ENCODE data around the gene TAS2R31. TPM values are rescaled to one million over a fixed set of nuclear protein-coding genes. Genes with fewer than 3 reads are reported as not detected.

The TAS2R31 gene
- total RNA-seq, 1 experiment from 2014 or later, result 1.7 TPM

DNA sequence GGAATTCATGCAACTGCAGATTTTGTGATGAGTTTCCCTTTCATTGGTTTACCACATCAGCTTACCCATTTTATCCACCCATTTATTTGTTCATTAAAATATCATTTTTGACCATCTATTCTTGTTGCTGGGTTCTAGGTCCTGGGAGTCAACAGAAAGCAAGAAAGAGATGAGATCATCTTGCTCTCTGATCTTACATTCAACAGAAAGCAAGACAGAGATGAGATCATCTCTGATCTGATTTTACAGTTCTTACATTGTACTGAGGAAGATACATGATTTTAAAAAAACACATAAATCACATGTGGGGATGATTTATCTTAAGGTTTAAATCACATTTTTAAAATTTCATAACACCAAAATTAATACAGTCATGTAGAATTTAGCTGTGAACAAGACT is 28.6 kb upstream of the TAS2R31 start:
- no peak overlapping the region for H3K27ac Mint-ChIP-seq
- no peak overlapping the region for H4K91ac ChIP-seq (ENCODE audit: insufficient read length, low read depth, low read length)
- no peak overlapping the region for H4K8ac ChIP-seq (replicated peaks; ENCODE audit: insufficient read length, low read depth, low read length)
- no peak overlapping the region for H3K14ac ChIP-seq (ENCODE audit: insufficient read depth, low read length)
- H3K23ac ChIP-seq (ENCODE audit: insufficient read length, low read depth, low read length), result no peak overlapping the region
- H3K27me3 Mint-ChIP-seq (ENCODE audit: low read depth), result no peaks in the 10 kb centered on the region
- no peak overlapping the region for H2BK120ac ChIP-seq (ENCODE audit: low read depth, low read length, poor library complexity, severe bottlenecking)
- H3K27ac ChIP-seq (ENCODE audit: insufficient read length, low read depth, low read length), result no peak overlapping the region
- H3K4me3 Mint-ChIP-seq, result no peak overlapping the region
- no peak overlapping the region for H3T11ph ChIP-seq (ENCODE audit: low read length)
- H2BK5ac ChIP-seq (ENCODE audit: insufficient read length, low read length), result no peak overlapping the region
- no peak overlapping the region for H3K4me2 ChIP-seq (ENCODE audit: insufficient read depth, insufficient read length, low read length)
- DNase-seq, result no peak
- TF ChIP-seq, protein P1, sequence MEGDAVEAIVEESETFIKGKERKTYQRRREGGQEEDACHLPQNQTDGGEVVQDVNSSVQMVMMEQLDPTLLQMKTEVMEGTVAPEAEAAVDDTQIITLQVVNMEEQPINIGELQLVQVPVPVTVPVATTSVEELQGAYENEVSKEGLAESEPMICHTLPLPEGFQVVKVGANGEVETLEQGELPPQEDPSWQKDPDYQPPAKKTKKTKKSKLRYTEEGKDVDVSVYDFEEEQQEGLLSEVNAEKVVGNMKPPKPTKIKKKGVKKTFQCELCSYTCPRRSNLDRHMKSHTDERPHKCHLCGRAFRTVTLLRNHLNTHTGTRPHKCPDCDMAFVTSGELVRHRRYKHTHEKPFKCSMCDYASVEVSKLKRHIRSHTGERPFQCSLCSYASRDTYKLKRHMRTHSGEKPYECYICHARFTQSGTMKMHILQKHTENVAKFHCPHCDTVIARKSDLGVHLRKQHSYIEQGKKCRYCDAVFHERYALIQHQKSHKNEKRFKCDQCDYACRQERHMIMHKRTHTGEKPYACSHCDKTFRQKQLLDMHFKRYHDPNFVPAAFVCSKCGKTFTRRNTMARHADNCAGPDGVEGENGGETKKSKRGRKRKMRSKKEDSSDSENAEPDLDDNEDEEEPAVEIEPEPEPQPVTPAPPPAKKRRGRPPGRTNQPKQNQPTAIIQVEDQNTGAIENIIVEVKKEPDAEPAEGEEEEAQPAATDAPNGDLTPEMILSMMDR (conservative IDR thresholded peaks at IDR 0.05), result no peak
- no peak overlapping the region for H2AFZ ChIP-seq (ENCODE audit: low read length)
- H3K18ac ChIP-seq (ENCODE audit: insufficient read length, low read depth, low read length), result no peak overlapping the region
- no peak overlapping the region for H3K4ac ChIP-seq (ENCODE audit: low read depth, low read length)
- no peaks in the 10 kb centered on the region for H3K79me2 ChIP-seq (ENCODE audit: insufficient read depth, low read length)
- H2BK15ac ChIP-seq (ENCODE audit: low read depth, low read length), result no peak overlapping the region
- no peak overlapping the region for H2AK5ac ChIP-seq (ENCODE audit: insufficient read length, low read length)
- H4K20me1 ChIP-seq (ENCODE audit: control insufficient read depth, insufficient read depth, insufficient read length), result no peaks in the 10 kb centered on the region
- H3K23me2 ChIP-seq (ENCODE audit: insufficient read length, low read depth, low read length, poor library complexity, severe bottlenecking), result no peaks in the 10 kb centered on the region
- H3K9me3 Mint-ChIP-seq, result no peaks in the 10 kb centered on the region
- peaks cover 4 to 6% of the 10 kb centered on the region in 2 experiments; a peak in 1 of 4 replicates for H3K4me1 Mint-ChIP-seq
- no peaks in the 10 kb centered on the region for H3K4me1 ChIP-seq (ENCODE audit: insufficient read depth, low read length)
- no peak overlapping the region for H3K56ac ChIP-seq (ENCODE audit: insufficient read length, low read depth, low read length)
- no peak overlapping the region for H4K5ac ChIP-seq (ENCODE audit: insufficient read length, low read depth, low read length)
- H3K79me1 ChIP-seq (ENCODE audit: insufficient read depth, low read depth, low read length, poor library complexity, severe bottlenecking), result peaks cover 4% of the 10 kb centered on the region
- peaks cover 0 to 7% (median 0%) of the 10 kb centered on the region in 3 experiments; a peak in 4 of 7 replicates for H3K36me3 Mint-ChIP-seq (ENCODE audit: insufficient read depth in 1 of 3, low read depth in 3 of 3)
- H2BK12ac ChIP-seq (ENCODE audit: insufficient read length, low read depth, low read length), result no peak overlapping the region
- H3K27me3 ChIP-seq (ENCODE audit: insufficient read depth, low read length), result no peaks in the 10 kb centered on the region
- no peaks in the 10 kb centered on the region for H3K9me3 ChIP-seq (ENCODE audit: control insufficient read depth, low read depth, low read length)
- no peak overlapping the region for H3K9ac ChIP-seq (ENCODE audit: extremely low read depth, insufficient read length, low read length)
- no peak overlapping the region for H2BK20ac ChIP-seq (ENCODE audit: low read depth, low read length, poor library complexity, severe bottlenecking)
